Caco-2 (cell line): ENCODE data around the gene SLAMF1. TPM values are rescaled to one million over a fixed set of nuclear protein-coding genes. Genes with fewer than 3 reads are reported as not detected.

ENCODE experiments used
- BruUV-seq: library from RNA; stranded (reverse); fragments of 400-500 nt; replicated peaks from 2 replicates; lab custom pipeline; 2021; lab: Mats Ljungman, UMichigan
- CTCF ChIA-PET: fragments of 300-600 bp; sonication (Branson Sonifier 250); formaldehyde crosslinking; loops from one replicate; lab custom pipeline; 2022; ENCODE audit warnings: antibody characterized with exemption; lab: Charles Lee
- POLR2A ChIA-PET: fragments of 300-600 bp; sonication (Branson Sonifier 250); formaldehyde crosslinking; loops from one replicate; lab custom pipeline; 2022; ENCODE audit warnings: antibody characterized with exemption; lab: Charles Lee
- DNase-seq, 2 experiments: peaks; one replicate each; pipeline versions ENCODE4 v3.0.0 to v3.0.0-alpha.2; 2020 to 2022
- H3K27me3 ChIP-seq: replicated peaks from 2 replicates; pipeline ENCODE4 v1.6.0; 2011; ENCODE audit warnings: low read length; ENCODE audit not compliant: control insufficient read depth, insufficient read depth
- H3K36me3 ChIP-seq: 2 replicates; pipeline ENCODE4 v1.5.1; 2011; ENCODE audit warnings: low read length; ENCODE audit not compliant: control insufficient read depth, insufficient read depth
- H3K4me1 ChIP-seq: fragments of 250-450 bp; sonication (Bioruptor Pico); 2 replicates; pipeline ENCODE4 v1.5.1; 2020; ENCODE audit warnings: mild to moderate bottlenecking
- H3K4me3 ChIP-seq: 2 replicates; pipeline ENCODE4 v1.5.1; 2011; ENCODE audit warnings: low read depth, mild to moderate bottlenecking, control low read depth, low read length
- H3K9me3 ChIP-seq: fragments of 250-450 bp; sonication (Bioruptor Pico); 2 replicates; pipeline ENCODE4 v1.5.1; 2020; ENCODE audit warnings: mild to moderate bottlenecking, moderate library complexity
- H3K27ac Mint-ChIP-seq: one replicate; pipeline ENCODE4 v1.8.0; 2022; ENCODE audit warnings: mixed read lengths; ENCODE audit not compliant: unreplicated experiment
- H3K27me3 Mint-ChIP-seq: one replicate; pipeline ENCODE4 v1.8.0; 2022; ENCODE audit warnings: mixed read lengths; ENCODE audit not compliant: insufficient read depth, unreplicated experiment
- H3K36me3 Mint-ChIP-seq: one replicate; pipeline ENCODE4 v1.8.0; 2022; ENCODE audit warnings: mild to moderate bottlenecking, mixed read lengths; ENCODE audit not compliant: insufficient read depth, unreplicated experiment
- H3K4me1 Mint-ChIP-seq: one replicate; pipeline ENCODE4 v1.8.0; 2022; ENCODE audit warnings: low read depth, mixed read lengths; ENCODE audit not compliant: unreplicated experiment
- H3K4me3 Mint-ChIP-seq: one replicate; pipeline ENCODE4 v1.8.0; 2022; ENCODE audit warnings: mild to moderate bottlenecking, moderate library complexity, mixed read lengths; ENCODE audit not compliant: unreplicated experiment
- H3K9me3 Mint-ChIP-seq: one replicate; pipeline ENCODE4 v1.8.0; 2022; ENCODE audit warnings: mixed read lengths; ENCODE audit not compliant: unreplicated experiment
- CTCF ChIP-seq, 2 experiments: fragments of 200-600 bp in 1 of 2; IDR thresholded peaks; 1 replicate in 1 of 2; 2 replicates in 1 of 2; pipeline versions ENCODE4 v1.5.1 to v1.8.0; 2011 to 2022; ENCODE audit warnings: antibody characterized with exemption in 1 of 2, control low read depth in 1 of 2, inconsistent platforms in 1 of 2, low read depth in 1 of 2, low read length in 1 of 2, mild to moderate bottlenecking in 1 of 2, moderate library complexity in 1 of 2; ENCODE audit not compliant: insufficient read depth in 1 of 2, severe bottlenecking in 1 of 2, unreplicated experiment in 1 of 2
- intact Hi-C: fragments of 100-400 bp; cut with micrococcal nuclease; formaldehyde crosslinking; loops from one replicate; pipeline ENCODE4 v1.10.0; 2022; ENCODE audit not compliant: unreplicated experiment
- total RNA-seq: library from RNA; stranded (reverse); gene quantifications from 2 replicates; pipeline ENCODE4 v1.2.3, GENCODE V29; 2022

SLAMF1 gene
- total RNA-seq, 1 experiment from 2014 or later: not detected

- H3K4me1 ChIP-seq: peaks cover 59% of the 10 kb centered on the region
- no peak for TF ChIP-seq CTCF (IDR thresholded peaks at IDR 0.05; ENCODE audit: insufficient read depth in 1 of 2, low read depth in 1 of 2, low read length in 1 of 2, severe bottlenecking in 1 of 2, unreplicated experiment in 1 of 2)
- ChIA-PET POLR2A (interaction anchor here (0.6 kb wide), 1 partner anchor 85 kb away, joined by 3 read pairs; no protein-coding TSS in a partner anchor), CTCF (no interaction called here)
- H3K27ac Mint-ChIP-seq: no peak overlapping the region
- no peak overlapping the region for H3K4me3 Mint-ChIP-seq
- no peaks in the 10 kb centered on the region for H3K9me3 Mint-ChIP-seq
- H3K36me3 Mint-ChIP-seq: no peaks in the 10 kb centered on the region
- no peaks in the 10 kb centered on the region for H3K36me3 ChIP-seq
- peaks cover 54% of the 10 kb centered on the region for H3K4me1 Mint-ChIP-seq
- no peaks in the 10 kb centered on the region for H3K9me3 ChIP-seq
- no peak for DNase-seq
- intact Hi-C loops: no loop called here
- H3K27me3 Mint-ChIP-seq: no peaks in the 10 kb centered on the region
- no peaks in the 10 kb centered on the region for H3K27me3 ChIP-seq
- no peak overlapping the region for H3K4me3 ChIP-seq
- BruUV-seq: no TSS peak
These were observed 12.0 kb downstream of the SLAMF1 start for GRCh38 chr1:160634543-160635491.

- ChIA-PET CTCF (no interaction called here), POLR2A (no interaction called here)
- Histone ChIP-seq H3K9me3 (no peaks in the 10 kb centered on the region), H3K4me1 (peaks cover 60% of the 10 kb centered on the region), H3K4me3 (no peak overlapping the region), H3K27me3 (no peaks in the 10 kb centered on the region), H3K36me3 (no peaks in the 10 kb centered on the region)
- intact Hi-C loops: no loop called here
- Mint-ChIP-seq H3K4me1 (peaks cover 41% of the 10 kb centered on the region), H3K36me3 (no peaks in the 10 kb centered on the region), H3K27me3 (no peaks in the 10 kb centered on the region), H3K27ac (no peak overlapping the region), H3K4me3 (no peak overlapping the region), H3K9me3 (no peaks in the 10 kb centered on the region)
- no peak for TF ChIP-seq CTCF (IDR thresholded peaks at IDR 0.05; ENCODE audit: insufficient read depth in 1 of 2, low read depth in 1 of 2, low read length in 1 of 2, severe bottlenecking in 1 of 2, unreplicated experiment in 1 of 2)
- no peak for DNase-seq
- BruUV-seq: no TSS peak
These were observed 13.4 kb downstream of the SLAMF1 start for GRCh38 chr1:160633330-160633903.

GRCh38 chr1:160631983-160632625 is 14.7 kb downstream of the SLAMF1 start:
- no peak overlapping the region for H3K4me3 ChIP-seq
- no peaks in the 10 kb centered on the region for H3K36me3 ChIP-seq
- H3K36me3 Mint-ChIP-seq: no peaks in the 10 kb centered on the region
- H3K4me1 Mint-ChIP-seq: peaks cover 28% of the 10 kb centered on the region
- intact Hi-C loops: no loop called here
- H3K9me3 Mint-ChIP-seq: no peaks in the 10 kb centered on the region
- H3K27me3 Mint-ChIP-seq: no peaks in the 10 kb centered on the region
- TF ChIP-seq CTCF (IDR thresholded peaks at IDR 0.05; ENCODE audit: insufficient read depth in 1 of 2, low read depth in 1 of 2, low read length in 1 of 2, severe bottlenecking in 1 of 2, unreplicated experiment in 1 of 2): no peak
- ChIA-PET CTCF (no interaction called here), POLR2A (no interaction called here)
- H3K9me3 ChIP-seq: no peaks in the 10 kb centered on the region
- H3K27ac Mint-ChIP-seq: peak overlapping the region; percentile 46
- H3K4me3 Mint-ChIP-seq: no peak overlapping the region
- no peak for DNase-seq
- H3K4me1 ChIP-seq: peaks cover 49% of the 10 kb centered on the region
- no TSS peak for BruUV-seq
- no peaks in the 10 kb centered on the region for H3K27me3 ChIP-seq
